Measurements from ENCODE around the gene ENTPD1.

Gene ENTPD1

GRCh38 chr10:95850791-95851190, 94.8 kb downstream of the ENTPD1 start:
- DNase-seq (ENCODE audit: low read depth, low spot score) = no peak
- POLR2A ChIA-PET = no interaction called here
- no peak for TF ChIP-seq CTCF (IDR thresholded peaks at IDR 0.05; ENCODE audit: insufficient read depth, low read length, missing control alignments)
- CTCF ChIA-PET = interaction anchor here (1.1 to 15.9 kb wide), 2 partner anchors 9 to 156 kb away, joined by 5 to 495 read pairs; partner anchors contain the start of gene TCTN3
- H3K4me3 ChIP-seq (ENCODE audit: low read depth, low read length) = no peak overlapping the region

DNA sequence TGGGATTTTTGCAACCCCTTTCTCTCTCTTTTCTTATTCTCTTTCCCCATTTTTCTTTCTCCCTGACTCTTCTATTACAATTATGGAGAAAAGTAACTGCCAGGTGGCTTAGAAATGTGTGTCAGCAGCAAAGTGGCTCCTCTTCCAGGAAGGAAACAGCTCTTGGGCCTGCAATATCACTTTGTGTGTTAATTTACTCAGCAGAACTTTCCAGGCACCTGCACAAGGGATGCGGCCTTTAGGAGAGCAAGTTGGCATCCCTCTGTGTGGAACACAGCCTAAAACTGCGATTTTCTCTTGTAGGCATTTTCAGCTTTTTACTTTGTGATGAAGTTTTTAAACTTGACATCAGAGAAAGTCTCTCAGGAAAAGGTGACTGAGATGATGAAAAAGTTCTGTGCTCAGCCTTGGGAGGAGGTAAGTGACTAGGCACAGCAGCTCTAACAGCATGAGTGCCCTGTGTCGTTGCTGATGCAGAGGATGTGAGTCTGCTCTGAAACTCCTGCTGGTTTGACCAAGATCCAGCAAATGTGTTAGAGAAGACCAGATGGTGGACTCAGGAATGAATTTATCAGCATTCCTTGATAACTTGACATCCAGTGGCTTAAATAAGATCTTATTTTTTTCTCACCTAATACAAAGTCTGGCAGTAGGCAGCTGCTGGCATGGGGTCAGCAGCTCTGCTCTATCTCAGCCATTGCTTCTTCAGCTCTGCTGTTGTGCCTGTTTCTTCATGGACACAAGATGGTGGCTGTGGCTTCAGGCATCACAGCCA, 104.4 kb downstream of the ENTPD1 start:
- POLR2A ChIA-PET = no interaction called here
- CTCF ChIA-PET = interaction anchor here (4.2 to 5.1 kb wide), 2 partner anchors 17 to 166 kb away, joined by 33 to 48 read pairs; partner anchors contain the start of gene TCTN3
- TF ChIP-seq CTCF (IDR thresholded peaks at IDR 0.05; ENCODE audit: insufficient read depth, low read length, missing control alignments) = no peak

DNA sequence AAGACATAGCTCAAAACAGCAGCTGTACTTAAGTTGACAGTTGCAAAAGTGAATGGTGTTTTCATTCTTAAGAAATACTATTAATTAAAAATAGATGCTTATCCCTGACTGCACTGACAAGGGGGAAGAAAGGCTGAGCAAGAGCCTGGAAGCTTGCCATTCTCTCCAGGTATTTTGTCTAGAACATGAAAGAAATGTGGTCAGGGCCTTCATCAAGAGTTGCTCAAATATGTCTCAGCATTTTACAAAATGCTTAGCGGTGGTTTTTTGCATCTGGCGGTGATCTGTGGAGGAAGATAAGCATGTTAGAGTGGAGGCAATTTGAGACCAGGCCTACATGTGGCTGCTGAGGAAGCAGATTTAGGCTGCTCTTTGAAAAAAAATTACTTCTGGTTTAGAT, 105.4 kb downstream of the ENTPD1 start:
- H3K4me3 ChIP-seq (ENCODE audit: low read depth, low read length) = no peak overlapping the region
- ChIA-PET POLR2A (no interaction called here), CTCF (interaction anchor here (1.4 to 5.1 kb wide), 3 partner anchors 11 to 167 kb away, joined by 7 to 48 read pairs (median 33); partner anchors contain the start of gene TCTN3)
- no peak for TF ChIP-seq CTCF (IDR thresholded peaks at IDR 0.05; ENCODE audit: insufficient read depth, low read length, missing control alignments)
- no peak for DNase-seq (ENCODE audit: low read depth, low spot score)

More for the DNA sequence above, 104.4 kb downstream of the ENTPD1 start:
- no peak for DNase-seq (ENCODE audit: low read depth, low spot score)
- no peak overlapping the region for H3K4me3 ChIP-seq (ENCODE audit: low read depth, low read length)

DNA sequence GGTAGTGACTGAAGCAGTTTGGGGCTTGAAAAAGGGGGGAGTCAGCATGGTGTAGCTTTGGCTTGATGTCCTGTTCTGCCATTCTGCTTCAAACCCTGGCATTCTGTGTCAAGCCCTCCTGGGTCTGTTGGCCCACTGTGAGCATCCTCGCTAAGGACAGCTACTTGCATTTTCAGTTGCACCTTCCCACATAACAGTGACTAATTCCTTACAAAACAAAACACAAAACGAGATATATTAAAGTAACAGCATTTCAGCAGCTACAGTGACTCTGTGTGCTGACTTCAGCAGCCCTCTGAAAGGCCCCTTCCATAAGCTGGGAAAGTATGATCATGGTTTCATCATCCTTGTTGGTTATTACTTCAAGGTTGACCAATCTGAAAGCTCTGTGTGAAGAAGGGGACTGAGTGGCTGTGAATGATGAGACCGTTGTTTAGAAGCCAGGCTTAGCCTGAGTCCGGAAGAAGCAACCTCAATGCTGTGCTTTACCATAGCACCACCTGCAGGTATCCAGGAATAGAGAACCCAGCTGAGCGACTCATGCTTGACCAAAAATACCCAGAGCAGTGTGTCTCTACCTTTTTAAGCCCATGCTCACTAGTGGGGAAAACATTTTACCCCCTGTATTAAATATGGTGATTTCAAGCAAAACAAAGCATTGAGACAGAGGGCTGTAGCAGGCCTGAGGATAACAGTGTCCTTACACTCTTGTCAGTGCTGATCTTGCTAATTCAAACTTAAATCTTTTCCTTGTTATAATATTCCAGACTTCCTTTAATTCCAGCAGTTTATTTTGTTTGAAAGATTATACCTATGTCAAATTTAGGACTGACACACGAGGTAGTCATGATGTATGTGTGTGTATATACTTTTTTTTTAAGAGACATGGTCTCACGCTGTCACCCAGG, 109.2 kb downstream of the ENTPD1 start:
- no peak overlapping the region for H3K4me3 ChIP-seq (ENCODE audit: low read depth, low read length)
- peak; percentile 71 for TF ChIP-seq CTCF (IDR thresholded peaks at IDR 0.05; ENCODE audit: insufficient read depth, low read length, missing control alignments)
- ChIA-PET POLR2A (no interaction called here), CTCF (interaction anchor here (0.5 to 5.0 kb wide), 24 partner anchors 8 to 491 kb away, joined by 3 to 141 read pairs (median 4); partner anchors contain the start of genes ENTPD1 and TCTN3)
- peak; percentile 33 for DNase-seq (ENCODE audit: low read depth, low spot score)

GRCh38 chr10:95865814-95866466, 110.0 kb downstream of the ENTPD1 start:
- ChIA-PET POLR2A (no interaction called here), CTCF (interaction anchor here (1.0 to 5.0 kb wide), 13 partner anchors 8 to 435 kb away, joined by 3 to 141 read pairs (median 7); partner anchors contain the start of genes ENTPD1 and TCTN3)
- no peak for DNase-seq (ENCODE audit: low read depth, low spot score)
- no peak overlapping the region for H3K4me3 ChIP-seq (ENCODE audit: low read depth, low read length)
- no peak for TF ChIP-seq CTCF (IDR thresholded peaks at IDR 0.05; ENCODE audit: insufficient read depth, low read length, missing control alignments)
